Stimulated activated CD4-positive, alpha-beta T cell treated with anti-CD3 and anti-CD28 coated beads, Interleukin-4, amount 100 ng/mL, for 1 hour (primary cell): ENCODE data around the gene LSM4.
A peak's percentile ranks its signal among the peaks of the same experiment; 100 is the strongest.
"Not testable (repeated sequence)": the region's sequence is repeated elsewhere in the genome, so short reads cannot be mapped to it uniquely, and the experiment has no call there.

Experiments used
- DNase-seq: peaks from one replicate; pipeline ENCODE4 v3.0.0-alpha.2; 2020

LSM4 gene

GRCh38 chr19:18322759-18323460 is at the start of gene LSM4:
Gene LSM4, minus strand, starts transcription at chr19:18323076. Its CDS starts 56 bp downstream, at chr19:18323020.
- DNase-seq, result peak; percentile 99

- DNase-seq, result no peak
Observed at GRCh38 chr19:18368504-18369222, 45.8 kb upstream of the LSM4 start.

GRCh38 chr19:18366021-18366435 is 43.2 kb upstream of the LSM4 start:
- DNase-seq, result no peak

GRCh38 chr19:18364826-18365528 is 42.1 kb upstream of the LSM4 start:
- DNase-seq, result no peak

GRCh38 chr19:18364277-18364825 is 41.5 kb upstream of the LSM4 start:
- DNase-seq, result not testable (repeated sequence)

GRCh38 chr19:18363787-18364186 is 40.9 kb upstream of the LSM4 start:
- DNase-seq, result no peak

- no peak for DNase-seq
Observed at GRCh38 chr19:18362934-18363542, 40.2 kb upstream of the LSM4 start.

- DNase-seq, result no peak
Observed at GRCh38 chr19:18361646-18362045, 38.8 kb upstream of the LSM4 start.

- DNase-seq, result no peak
Observed at GRCh38 chr19:18357041-18357440, 34.2 kb upstream of the LSM4 start.

GRCh38 chr19:18354743-18355142 is 31.9 kb upstream of the LSM4 start:
- not testable (repeated sequence) for DNase-seq

- no peak for DNase-seq
Observed at GRCh38 chr19:18353378-18354005, 30.6 kb upstream of the LSM4 start.

GRCh38 chr19:18351544-18351943 is 28.7 kb upstream of the LSM4 start:
- no peak for DNase-seq

- no peak for DNase-seq
Observed at GRCh38 chr19:18350490-18350889, 27.6 kb upstream of the LSM4 start.

- peak; percentile 29 for DNase-seq
Observed at GRCh38 chr19:18349524-18350128, 26.8 kb upstream of the LSM4 start.

- DNase-seq, result not testable (repeated sequence)
Observed at GRCh38 chr19:18348818-18349339, 26.0 kb upstream of the LSM4 start.

- DNase-seq, result no peak
Observed at GRCh38 chr19:18348171-18348570, 25.3 kb upstream of the LSM4 start.

- no peak for DNase-seq
Observed at GRCh38 chr19:18346091-18346490, 23.2 kb upstream of the LSM4 start.

- no peak for DNase-seq
Observed at GRCh38 chr19:18345296-18345695, 22.4 kb upstream of the LSM4 start.

- DNase-seq, result no peak
Observed at GRCh38 chr19:18344582-18344950, 21.7 kb upstream of the LSM4 start.

GRCh38 chr19:18342090-18342632 is 19.3 kb upstream of the LSM4 start:
- no peak for DNase-seq
